Adrenal gland (tissue), 12 donors: Measurements from ENCODE around the gene PCGF2. TPM values are rescaled to one million over a fixed set of nuclear protein-coding genes. Genes with fewer than 3 reads are reported as not detected.

Experiments
- DNase-seq, 7 donors: peaks; one replicate each; pipeline ENCODE4 v3.0.0-alpha.2; 2019 to 2020
- H3K27ac ChIP-seq, 5 donors: fragments of 200-600 bp; sonication (generic) in 4 of 5; 1 replicate in 3 of 5; 2 replicates in 2 of 5; pipeline versions ENCODE4 v1.5.1 to v1.8.0; 2016 to 2020; ENCODE audit warnings: mild to moderate bottlenecking in 1 of 5
- H3K27me3 ChIP-seq: fragments of 200-600 bp; 2 replicates; pipeline ENCODE4 v1.8.0; 2021
- H3K36me3 ChIP-seq, 2 donors: fragments of 200-600 bp; replicated peaks in 1 of 2; 1 replicate in 1 of 2; 2 replicates in 1 of 2; pipeline versions ENCODE4 v1.5.1 to v1.8.0; 2018 to 2022
- H3K4me1 ChIP-seq, 2 donors: fragments of 200-600 bp; replicated peaks in 1 of 2; 1 replicate in 1 of 2; 2 replicates in 1 of 2; pipeline versions ENCODE4 v1.5.1 to v1.8.0; 2018 to 2021
- H3K4me3 ChIP-seq, 4 donors: fragments of 200-600 bp; sonication (generic) in 3 of 4; one replicate each; pipeline ENCODE4 v1.5.1; 2016 to 2018
- H3K9me3 ChIP-seq, 3 donors: fragments of 200-600 bp; sonication (generic) in 1 of 3; replicated peaks in 1 of 3; 1 replicate in 2 of 3; 2 replicates in 1 of 3; pipeline versions ENCODE4 v1.5.1 to v1.8.0; 2016 to 2021
- CTCF ChIP-seq, 6 experiments: fragments of 450-650 bp in 4 of 6; fragments of 200-600 bp in 2 of 6; sonication (generic) in 1 of 6; IDR thresholded peaks; 1 replicate in 5 of 6; 2 replicates in 1 of 6; pipeline versions ENCODE4 v1.5.1 to v1.8.0; 2016 to 2021; ENCODE audit warnings: antibody characterized with exemption in 6 of 6, mild to moderate bottlenecking in 2 of 6, moderate library complexity in 1 of 6
- POLR2A ChIP-seq, 2 donors: fragments of 450-650 bp; IDR thresholded peaks; one replicate each; pipeline ENCODE4 v1.6.1; 2017; ENCODE audit warnings: antibody characterized with exemption in 2 of 2, mild to moderate bottlenecking in 2 of 2, moderate library complexity in 1 of 2
- WGBS, 4 donors: extraction: QIAGEN DNeasy Blood & Tissue Kit in 2 of 4; methylation state at CpG; one replicate each; pipeline versions ENCODE4 v1.1.5 to v1.1.7; 2013 to 2017; 5-methylcytosine and 5-hydroxymethylcytosine counted together
- intact Hi-C, 2 donors: fragments of 100-400 bp; cut with DNase I; formaldehyde crosslinking; loops; one replicate each; pipeline versions ENCODE4 v1.14.1 to v1.15.0; 2022 to 2023
- polyA plus RNA-seq, 3 donors: library from polyadenylated mRNA; stranded (reverse); fragments of 200-250 nt in 2 of 3; fragments of 350-450 nt in 1 of 3; fragmentation: Illumina TruSeq in 1 of 3; extraction: RNeasy Lipid Tissue Mini Kit (QIAGEN cat#74804) in 1 of 3; gene quantifications; one replicate each; pipeline ENCODE4 v1.2.3, GENCODE V29; 2013 to 2014
- total RNA-seq, 9 donors: library from RNA; depleted of rRNA in 4 of 9; stranded (reverse); fragments of >200 nt in 4 of 9; fragments of 120-200 nt in 1 of 9; fragmentation: NEBNext Ultra II Directional in 1 of 9; extraction: Animal tissue kit (Norgen Biotek cat#: 25700) in 1 of 9; gene quantifications; one replicate each; pipeline versions ENCODE4 v1.1.0 to v1.2.4, GENCODE V29; 2013 to 2023
- donor health status: healthy with polysubstance abuse.
- donor health status: Bipolar disorder and iron deficiency.
- donor health status: DM: yes; HTN: yes; CAD: no.
- donor health status: DM: no; HTN: no; CAD: no.
- donor health status: DM: no; HTN: no; CAD: no.
- donor health status: DM: yes; HTN: yes; CAD: no.

Gene PCGF2
- total and polyA plus RNA-seq, 12 donors = 7.4 to 233 (median 38.9) TPM

GRCh38 chr17:38735161-38735997 lies 12.8 kb downstream of the PCGF2 start:
- Histone ChIP-seq H3K27ac (peak overlapping the region in 3 of 5 donors; percentile 52 to 82 (median 59)), H3K4me3 (no peak overlapping the region), H3K4me1 (peaks cover 39 to 47% of the 10 kb centered on the region in 2 donors), H3K36me3 (peaks cover 0 to 61% of the 10 kb centered on the region in 2 donors), H3K27me3 (no peaks in the 10 kb centered on the region), H3K9me3 (no peaks in the 10 kb centered on the region)
- intact Hi-C loops = loop anchor here (5.0 kb wide), 2 partner anchors 58 to 63 kb away; partner anchors contain the start of gene EPOP (in 1 of the 2)
- 32 to 37% (median 34%) methylated on average over 18 to 23 of the region's 23 CpGs for WGBS, 4 donors
- peak; percentile 65 to 81 (median 73) for DNase-seq
- TF ChIP-seq CTCF (IDR thresholded peaks at IDR 0.05) = peak; percentile 81 to 99 (median 96)
- peak in 1 of 2 donors; percentile 17 for TF ChIP-seq POLR2A (IDR thresholded peaks at IDR 0.05)

- 62 to 70% (median 64%) methylated on average over 9 to 15 of the region's 15 CpGs for WGBS, 4 donors
- H3K4me1 ChIP-seq = peaks cover 39 to 53% of the 10 kb centered on the region in 2 donors
- peak overlapping the region in 3 of 5 donors; percentile 82 to 96 (median 90) for H3K27ac ChIP-seq
- TF ChIP-seq CTCF (IDR thresholded peaks at IDR 0.05) (no peak), POLR2A (IDR thresholded peaks at IDR 0.05) (no peak)
- no peaks in the 10 kb centered on the region for H3K27me3 ChIP-seq
- intact Hi-C loops = no loop called here
- no peaks in the 10 kb centered on the region for H3K9me3 ChIP-seq
- peaks cover 0 to 54% of the 10 kb centered on the region in 2 donors for H3K36me3 ChIP-seq
- DNase-seq = peak in 1 of 7 donors; percentile 23
- H3K4me3 ChIP-seq = no peak overlapping the region
Observed at GRCh38 chr17:38733982-38734973, 13.9 kb downstream of the PCGF2 start.

GRCh38 chr17:38733282-38733981 lies 14.7 kb downstream of the PCGF2 start:
- H3K27ac ChIP-seq = peak overlapping the region in 4 of 5 donors; percentile 6 to 96 (median 86)
- H3K9me3 ChIP-seq = no peaks in the 10 kb centered on the region
- DNase-seq = peak in 1 of 7 donors; percentile 27
- peaks cover 39 to 61% of the 10 kb centered on the region in 2 donors for H3K4me1 ChIP-seq
- 46 to 56% (median 51%) methylated on average over 9 of the region's 9 CpGs for WGBS, 4 donors
- intact Hi-C loops = no loop called here
- TF ChIP-seq CTCF (IDR thresholded peaks at IDR 0.05) (no peak), POLR2A (IDR thresholded peaks at IDR 0.05) (no peak)
- H3K27me3 ChIP-seq = no peaks in the 10 kb centered on the region
- H3K4me3 ChIP-seq = no peak overlapping the region
- peaks cover 0 to 46% of the 10 kb centered on the region in 2 donors for H3K36me3 ChIP-seq
